GDM1 (cell line): ENCODE data around the gene TASOR.
A peak's percentile ranks its signal among the peaks of the same experiment; 100 is the strongest.

Experiments
- DNase-seq: peaks from one replicate; lab custom pipeline; 2025; lab: John Stamatoyannopoulos, UW

The TASOR gene

GRCh38 chr3:56688191-56688590 is 5.1 kb upstream of the TASOR start:
- DNase-seq, result no peak

- DNase-seq, result no peak
Measured at GRCh38 chr3:56684029-56684428, 964 bp upstream of the TASOR start.

- DNase-seq, result peak; percentile 70
Measured at GRCh38 chr3:56682462-56683121, 473 bp downstream of the TASOR start.

- DNase-seq, result no peak
Measured at GRCh38 chr3:56681984-56682461, 1.0 kb downstream of the TASOR start.

GRCh38 chr3:56680054-56680580 is 2.9 kb downstream of the TASOR start:
- DNase-seq, result no peak

GRCh38 chr3:56677286-56677685 is 5.8 kb downstream of the TASOR start:
- no peak for DNase-seq

- DNase-seq, result no peak
Measured at GRCh38 chr3:56673781-56674457, 9.1 kb downstream of the TASOR start.

GRCh38 chr3:56667973-56668579 is 15.0 kb downstream of the TASOR start:
- no peak for DNase-seq

GRCh38 chr3:56664823-56665222 is 18.2 kb downstream of the TASOR start:
- no peak for DNase-seq

GRCh38 chr3:56655709-56656108 is 27.4 kb downstream of the TASOR start:
- no peak for DNase-seq

GRCh38 chr3:56654460-56654859 is 28.6 kb downstream of the TASOR start:
- no peak for DNase-seq

- no peak for DNase-seq
Measured at GRCh38 chr3:56645407-56645806, 37.7 kb downstream of the TASOR start.

GRCh38 chr3:56633602-56634535 is 49.2 kb downstream of the TASOR start:
- DNase-seq, result no peak
